Measurements from ENCODE around the gene AGRP. TPM values are rescaled to one million over a fixed set of nuclear protein-coding genes. Genes with fewer than 3 reads are reported as not detected.

The AGRP gene
- total RNA-seq, 1 donor from 2014 or later = not detected

- TF ChIP-seq, protein P1, sequence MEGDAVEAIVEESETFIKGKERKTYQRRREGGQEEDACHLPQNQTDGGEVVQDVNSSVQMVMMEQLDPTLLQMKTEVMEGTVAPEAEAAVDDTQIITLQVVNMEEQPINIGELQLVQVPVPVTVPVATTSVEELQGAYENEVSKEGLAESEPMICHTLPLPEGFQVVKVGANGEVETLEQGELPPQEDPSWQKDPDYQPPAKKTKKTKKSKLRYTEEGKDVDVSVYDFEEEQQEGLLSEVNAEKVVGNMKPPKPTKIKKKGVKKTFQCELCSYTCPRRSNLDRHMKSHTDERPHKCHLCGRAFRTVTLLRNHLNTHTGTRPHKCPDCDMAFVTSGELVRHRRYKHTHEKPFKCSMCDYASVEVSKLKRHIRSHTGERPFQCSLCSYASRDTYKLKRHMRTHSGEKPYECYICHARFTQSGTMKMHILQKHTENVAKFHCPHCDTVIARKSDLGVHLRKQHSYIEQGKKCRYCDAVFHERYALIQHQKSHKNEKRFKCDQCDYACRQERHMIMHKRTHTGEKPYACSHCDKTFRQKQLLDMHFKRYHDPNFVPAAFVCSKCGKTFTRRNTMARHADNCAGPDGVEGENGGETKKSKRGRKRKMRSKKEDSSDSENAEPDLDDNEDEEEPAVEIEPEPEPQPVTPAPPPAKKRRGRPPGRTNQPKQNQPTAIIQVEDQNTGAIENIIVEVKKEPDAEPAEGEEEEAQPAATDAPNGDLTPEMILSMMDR (conservative IDR thresholded peaks at IDR 0.05; ENCODE audit: low read depth, low read length) = no peak
- no peak for DNase-seq (ENCODE audit: low read depth)
Observed at GRCh38 chr16:67458121-67458641, 25.2 kb downstream of the AGRP start.

DNA sequence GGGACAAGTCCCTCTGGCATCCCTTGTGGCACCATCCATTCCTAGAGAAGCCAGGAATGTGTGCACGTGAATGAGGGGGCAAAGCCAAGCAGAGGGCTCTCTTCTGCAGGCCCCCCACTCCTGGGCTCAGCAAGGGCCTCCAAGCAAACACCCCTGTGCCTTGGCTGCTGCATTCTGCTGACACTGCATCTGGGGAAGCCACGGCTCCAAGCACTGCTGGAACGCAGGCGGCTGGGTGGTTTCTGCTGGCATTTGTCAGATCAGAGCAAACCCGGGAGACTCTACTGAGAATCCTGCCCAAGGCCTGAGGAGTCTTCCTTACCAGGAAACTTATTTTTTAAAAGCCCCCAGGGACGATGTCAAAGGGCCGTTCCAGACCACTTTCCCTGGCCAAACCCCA is 25.7 kb downstream of the AGRP start:
- H3K4me3 ChIP-seq (ENCODE audit: low read depth, low read length) = no peak overlapping the region
- TF ChIP-seq, protein P1 (conservative IDR thresholded peaks at IDR 0.05; ENCODE audit: low read depth, low read length) = no peak
- no peak for DNase-seq (ENCODE audit: low read depth)

More at GRCh38 chr16:67458121-67458641, 25.2 kb downstream of the AGRP start:
- H3K4me3 ChIP-seq (ENCODE audit: low read depth, low read length) = no peak overlapping the region

DNA sequence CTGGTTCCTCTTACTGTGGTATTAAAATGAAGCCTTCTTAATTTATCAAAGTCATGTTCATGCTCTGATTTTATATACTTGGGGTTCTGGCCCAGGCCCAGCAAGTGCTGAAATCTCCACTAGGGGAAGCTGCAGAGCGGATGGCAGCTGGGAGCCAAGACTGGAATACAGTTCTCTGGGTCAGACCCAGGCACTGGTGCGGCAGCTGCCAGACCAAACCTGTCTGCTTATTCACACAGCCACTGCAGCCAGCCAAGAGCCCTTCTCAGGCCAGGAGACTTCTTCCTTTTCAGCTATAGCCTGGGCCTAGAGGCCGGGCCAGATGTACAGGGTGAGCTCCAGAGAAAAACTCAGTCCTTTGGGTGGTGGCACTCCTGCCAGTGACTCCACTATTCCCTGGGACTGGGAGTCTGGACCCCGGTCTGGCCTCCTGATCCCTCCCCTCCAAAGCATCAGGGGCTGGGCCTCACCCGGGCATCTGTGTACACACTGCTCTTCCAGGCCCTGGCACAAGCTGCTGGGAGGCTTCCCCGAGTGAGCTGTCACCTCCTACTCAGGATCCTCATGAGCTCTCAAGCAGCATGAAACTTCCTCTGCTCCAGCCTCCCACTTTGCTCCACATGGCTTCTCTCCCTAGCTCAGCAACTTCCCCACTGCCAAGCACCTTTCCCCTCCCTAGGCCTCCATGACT is 26.8 kb downstream of the AGRP start:
- TF ChIP-seq, protein P1 (conservative IDR thresholded peaks at IDR 0.05; ENCODE audit: low read depth, low read length) = peak; percentile 54
- H3K4me3 ChIP-seq (ENCODE audit: low read depth, low read length) = no peak overlapping the region
- DNase-seq (ENCODE audit: low read depth) = no peak

GRCh38 chr16:67454852-67455251 is 28.5 kb downstream of the AGRP start:
- TF ChIP-seq, protein P1 (conservative IDR thresholded peaks at IDR 0.05; ENCODE audit: low read depth, low read length) = no peak
- no peak for DNase-seq (ENCODE audit: low read depth)
- H3K4me3 ChIP-seq (ENCODE audit: low read depth, low read length) = no peak overlapping the region

DNA sequence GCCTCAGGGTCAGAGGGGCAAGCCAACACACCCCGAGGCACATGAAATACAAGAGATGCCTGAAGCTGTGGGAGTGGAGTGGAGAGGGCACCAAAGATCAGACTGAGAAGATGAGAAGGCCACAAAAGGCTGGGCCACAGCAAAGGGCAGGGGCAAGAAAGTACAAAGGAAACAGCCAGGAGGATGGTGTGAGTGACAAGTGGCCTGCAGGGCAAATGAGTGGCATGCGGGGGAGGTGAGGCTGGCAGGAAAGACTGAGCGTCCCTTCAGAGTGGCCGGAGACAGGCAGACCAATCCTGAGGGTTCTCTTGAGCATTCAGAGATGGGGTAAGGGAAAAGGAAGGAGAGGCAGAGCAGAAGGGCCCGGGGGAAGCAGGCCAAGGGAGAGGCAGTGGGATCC is 29.2 kb downstream of the AGRP start:
- TF ChIP-seq, protein P1 (conservative IDR thresholded peaks at IDR 0.05; ENCODE audit: low read depth, low read length) = no peak
- no peak for DNase-seq (ENCODE audit: low read depth)
- no peak overlapping the region for H3K4me3 ChIP-seq (ENCODE audit: low read depth, low read length)

- TF ChIP-seq, protein P1 (conservative IDR thresholded peaks at IDR 0.05; ENCODE audit: low read depth, low read length) = no peak
- DNase-seq (ENCODE audit: low read depth) = no peak
- no peak overlapping the region for H3K4me3 ChIP-seq (ENCODE audit: low read depth, low read length)
Observed at GRCh38 chr16:67451704-67452435, 31.5 kb downstream of the AGRP start.

Data from epithelial cell of proximal tubule (primary cell).